Renal pelvis (tissue), 4 donors: ENCODE data around the gene SNX20. TPM values are rescaled to one million over a fixed set of nuclear protein-coding genes. Genes with fewer than 3 reads are reported as not detected.
A peak's percentile ranks its signal among the peaks of the same experiment; 100 is the strongest.

Experiments used
- DNase-seq: peaks from one replicate; pipeline ENCODE4 v3.0.0-alpha.2; 2013
- polyA plus RNA-seq, 3 donors: library from polyadenylated mRNA; unstranded; fragments of 120-200 nt; gene quantifications; one replicate each; pipeline ENCODE4 v1.2.1, GENCODE V29; 2013; ENCODE audit not compliant: insufficient read length in 3 of 3

The SNX20 gene
- polyA plus RNA-seq, 3 donors: 0.43 to 0.56 (median 0.54) TPM

GRCh38 chr16:50680556-50680893, 587 bp downstream of the SNX20 start:
- DNase-seq: no peak

GRCh38 chr16:50679676-50680555, 1.2 kb downstream of the SNX20 start:
- DNase-seq: no peak

GRCh38 chr16:50679266-50679665, 1.8 kb downstream of the SNX20 start:
- no peak for DNase-seq

- DNase-seq: no peak
These were observed 2.6 kb downstream of the SNX20 start for GRCh38 chr16:50678531-50678930.

DNA sequence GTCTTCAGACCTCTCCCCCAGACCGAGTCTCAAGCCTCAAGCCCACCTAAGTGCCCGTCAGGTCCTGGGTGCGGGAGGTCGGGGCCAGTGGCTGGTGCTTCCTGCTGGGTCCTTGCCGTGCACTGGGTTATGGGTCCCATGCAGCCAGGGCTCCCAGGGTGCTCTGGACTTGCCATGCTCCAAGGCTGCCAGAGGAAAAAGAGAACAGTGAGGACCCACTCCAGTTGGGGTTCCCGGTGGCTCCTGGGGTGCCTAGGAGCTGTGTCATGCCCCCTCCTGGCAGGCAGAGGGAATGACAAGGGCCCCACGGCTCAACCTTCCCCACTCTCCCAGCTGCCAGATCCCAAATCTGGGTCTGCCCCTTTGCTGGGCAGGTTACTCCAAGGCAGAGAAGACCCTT, 3.8 kb downstream of the SNX20 start:
- DNase-seq: no peak

GRCh38 chr16:50676684-50677225, 4.4 kb downstream of the SNX20 start:
- no peak for DNase-seq

- no peak for DNase-seq
These were observed 5.2 kb downstream of the SNX20 start for GRCh38 chr16:50675686-50676610.

- DNase-seq: no peak
These were observed 6.3 kb downstream of the SNX20 start for GRCh38 chr16:50674831-50675230.

- no peak for DNase-seq
These were observed 7.4 kb downstream of the SNX20 start for GRCh38 chr16:50673496-50674275.

- DNase-seq: no peak
These were observed 9.4 kb downstream of the SNX20 start for GRCh38 chr16:50671644-50672260.

DNA sequence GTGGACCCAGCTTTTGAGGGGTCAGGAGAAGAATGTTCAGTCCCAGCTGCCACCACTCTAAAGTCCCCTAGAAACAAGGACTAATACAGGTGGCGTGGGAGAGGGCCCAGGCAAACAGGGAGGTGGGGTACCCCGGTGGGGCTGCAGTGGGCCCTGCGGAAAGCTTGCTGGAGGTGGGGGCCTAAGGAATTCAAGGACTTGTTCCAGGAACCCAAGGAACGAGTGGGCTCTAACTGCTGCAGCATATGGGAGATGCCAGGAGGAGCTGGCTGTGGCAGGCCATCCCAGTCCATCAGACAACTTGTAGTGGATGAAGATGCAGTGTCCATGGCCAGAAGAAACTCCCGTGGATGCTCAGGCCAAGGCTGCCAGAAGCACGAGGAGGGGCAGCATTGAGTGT, 10.6 kb downstream of the SNX20 start:
- no peak for DNase-seq

- DNase-seq: no peak
These were observed 11.4 kb downstream of the SNX20 start for GRCh38 chr16:50669741-50670140.

GRCh38 chr16:50668368-50669008, 12.6 kb downstream of the SNX20 start:
- no peak for DNase-seq

- DNase-seq: no peak
These were observed 13.4 kb downstream of the SNX20 start for GRCh38 chr16:50667497-50668367.

DNA sequence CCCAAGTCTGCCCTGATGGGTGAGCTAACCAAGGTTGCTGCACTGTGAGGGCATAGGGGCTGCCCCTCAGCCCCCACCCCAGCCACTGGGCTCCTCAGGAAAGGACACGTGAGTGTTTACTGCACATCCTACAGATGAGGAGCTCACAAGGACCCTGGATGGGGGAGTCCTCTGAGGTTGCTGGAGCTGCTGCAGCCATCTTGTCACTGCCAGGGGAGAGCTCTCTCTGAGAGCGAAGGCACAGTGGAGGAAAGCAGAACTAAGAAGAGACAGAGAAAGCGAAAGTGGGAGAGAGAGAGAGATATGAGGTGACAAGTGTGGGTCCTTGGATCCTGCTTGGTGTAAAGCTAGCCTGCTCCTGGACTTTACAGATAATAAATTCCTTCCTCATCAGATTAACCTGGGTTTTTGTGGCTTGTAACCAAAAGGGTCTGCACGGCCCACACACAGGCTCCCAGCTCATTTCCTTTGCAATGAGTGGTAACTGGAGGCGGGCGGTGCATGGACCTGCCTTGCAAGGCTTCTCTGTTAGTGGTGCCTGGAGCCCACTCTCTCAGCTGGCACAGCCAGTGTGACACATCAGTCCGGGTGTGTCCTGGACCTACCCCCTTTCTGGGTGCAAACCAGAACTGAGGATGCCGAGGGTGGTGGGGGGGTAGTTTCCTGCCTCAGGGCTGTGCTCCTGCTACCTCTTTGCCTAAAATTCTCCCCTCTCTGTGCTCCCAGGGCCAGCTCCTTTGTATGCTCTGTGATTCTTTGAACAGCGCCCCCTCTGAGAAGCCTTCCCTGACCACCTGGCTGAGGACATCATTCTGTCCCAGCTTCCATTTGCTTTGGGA, 14.2 kb downstream of the SNX20 start:
- DNase-seq: no peak

GRCh38 chr16:50665128-50665878, 15.8 kb downstream of the SNX20 start:
- DNase-seq: peak; percentile 74

DNA sequence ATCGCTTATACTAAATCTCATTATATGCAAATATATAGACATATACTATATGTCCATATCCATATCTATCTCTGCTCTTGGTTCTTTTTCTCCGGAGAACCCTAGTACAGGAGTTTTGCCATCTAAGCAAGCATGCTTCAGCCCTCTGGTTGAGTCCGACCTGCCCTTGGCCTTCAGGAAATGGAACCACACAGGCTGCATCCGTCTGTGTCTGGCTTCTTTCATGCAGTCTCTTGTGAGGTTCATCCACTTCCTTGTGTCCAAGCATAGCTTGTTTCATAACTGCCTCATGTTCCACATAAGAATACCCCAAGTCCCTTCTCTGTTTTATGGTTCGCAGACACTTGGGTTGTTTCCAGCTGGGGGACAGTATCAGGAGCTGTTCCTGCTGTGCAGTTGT, 16.8 kb downstream of the SNX20 start:
- DNase-seq: no peak

- no peak for DNase-seq
These were observed 18.7 kb downstream of the SNX20 start for GRCh38 chr16:50662306-50662940.
